CD4-positive, CD25-positive, alpha-beta regulatory T cell (primary cell): ENCODE measurements around the gene DISC1. TPM values are rescaled to one million over a fixed set of nuclear protein-coding genes. Genes with fewer than 3 reads are reported as not detected.
A peak's percentile ranks its signal among the peaks of the same experiment; 100 is the strongest.

Experiments
- ATAC-seq, 2 donors: fragments of 150-1000 bp; cut with Tn5 transposase; one replicate each; pipeline ENCODE4 v1.10.0; 2021; ENCODE audit warnings: low read depth in 2 of 2, moderate number of reproducible peaks in 2 of 2, moderate library complexity in 1 of 2
- DNase-seq, 3 donors: peaks; one replicate each; pipeline versions ENCODE4 v3.0.0 to v3.0.0-alpha.2; 2012 to 2022; ENCODE audit warnings: mixed read lengths in 1 of 3
- H3K27ac ChIP-seq: one replicate; pipeline ENCODE4 v1.7.0; 2013; ENCODE audit warnings: mild to moderate bottlenecking, low read length; ENCODE audit not compliant: insufficient read depth, poor library complexity, severe bottlenecking
- H3K27me3 ChIP-seq: one replicate; pipeline ENCODE4 v1.7.0; 2013; ENCODE audit warnings: low read length; ENCODE audit not compliant: control insufficient read depth, insufficient read depth
- H3K36me3 ChIP-seq: one replicate; pipeline ENCODE4 v1.7.0; 2013; ENCODE audit warnings: mild to moderate bottlenecking, low read length, moderate library complexity; ENCODE audit not compliant: control insufficient read depth, insufficient read depth
- H3K4me1 ChIP-seq: 2 replicates; pipeline ENCODE4 v1.7.0; 2013; ENCODE audit warnings: mild to moderate bottlenecking, low read length; ENCODE audit not compliant: insufficient read depth, control insufficient read depth, poor library complexity, severe bottlenecking
- H3K4me3 ChIP-seq: one replicate; pipeline ENCODE4 v1.7.0; 2013; ENCODE audit warnings: low read depth, mild to moderate bottlenecking, low read length, moderate library complexity
- H3K9me3 ChIP-seq, 2 experiments: 1 replicate in 1 of 2; 2 replicates in 1 of 2; pipeline ENCODE4 v1.7.0; 2013; ENCODE audit warnings: low read length in 2 of 2, mild to moderate bottlenecking in 1 of 2, moderate library complexity in 1 of 2; ENCODE audit not compliant: control insufficient read depth in 2 of 2
- H3K27ac Mint-ChIP-seq, 3 donors: one replicate each; pipeline ENCODE4 v1.8.0; 2020 to 2022; ENCODE audit warnings: mild to moderate bottlenecking in 3 of 3, mixed read lengths in 3 of 3, moderate library complexity in 2 of 3
- H3K27me3 Mint-ChIP-seq: one replicate; pipeline ENCODE4 v1.8.0; 2022; ENCODE audit warnings: mild to moderate bottlenecking, mixed read lengths
- H3K36me3 Mint-ChIP-seq: one replicate; pipeline ENCODE4 v1.8.0; 2020; ENCODE audit warnings: mixed read lengths
- H3K4me1 Mint-ChIP-seq, 4 donors: one replicate each; pipeline ENCODE4 v1.8.0; 2020 to 2022; ENCODE audit warnings: mixed read lengths in 4 of 4, mild to moderate bottlenecking in 1 of 4
- H3K4me3 Mint-ChIP-seq, 4 donors: one replicate each; pipeline ENCODE4 v1.8.0; 2020 to 2022; ENCODE audit warnings: mild to moderate bottlenecking in 4 of 4, mixed read lengths in 4 of 4, moderate library complexity in 3 of 4
- H3K9me3 Mint-ChIP-seq, 7 donors: one replicate each; pipeline ENCODE4 v1.8.0; 2020 to 2022; ENCODE audit warnings: mixed read lengths in 7 of 7, mild to moderate bottlenecking in 3 of 7, moderate library complexity in 2 of 7
- polyA plus RNA-seq, 4 donors: library from polyadenylated mRNA; unstranded; fragments of 300-500 nt; fragmentation: Illumina TruSeq; gene quantifications; one replicate each; pipeline ENCODE4 v1.2.3, GENCODE V29; 2021
- total RNA-seq: library from RNA; stranded (reverse); gene quantifications from one replicate; pipeline ENCODE4 v1.2.3, GENCODE V29; 2022

Gene DISC1
- total and polyA plus RNA-seq, 5 donors from 2014 or later, result 0.78 to 25.5 (median 2.5) TPM

GRCh38 chr1:231918239-231919015, 291.8 kb downstream of the DISC1 start:
- ATAC-seq (no peak), DNase-seq (peak in 2 of 3 donors; percentile 9 to 64)
- peaks cover 44 to 64% (median 49%) of the 10 kb centered on the region in 4 donors for H3K4me1 Mint-ChIP-seq
- peak overlapping the region; percentile 80 for H3K4me3 ChIP-seq
- H3K9me3 ChIP-seq, result no peaks in the 10 kb centered on the region
- peaks cover 0 to 1% (median 0%) of the 10 kb centered on the region in 7 donors for H3K9me3 Mint-ChIP-seq
- H3K36me3 ChIP-seq, result no peaks in the 10 kb centered on the region
- H3K36me3 Mint-ChIP-seq, result no peaks in the 10 kb centered on the region
- H3K4me3 Mint-ChIP-seq, result peak overlapping the region; percentile 53 to 87 (median 78)
- peak overlapping the region; percentile 48 for H3K27ac ChIP-seq
- peak overlapping the region; percentile 62 to 81 (median 80) for H3K27ac Mint-ChIP-seq
- peaks cover 33% of the 10 kb centered on the region for H3K4me1 ChIP-seq
- H3K27me3 Mint-ChIP-seq, result no peaks in the 10 kb centered on the region
- no peaks in the 10 kb centered on the region for H3K27me3 ChIP-seq

GRCh38 chr1:231919239-231919885, 292.8 kb downstream of the DISC1 start:
- Histone ChIP-seq H3K9me3 (no peaks in the 10 kb centered on the region), H3K36me3 (no peaks in the 10 kb centered on the region), H3K4me1 (peaks cover 33% of the 10 kb centered on the region), H3K27me3 (no peaks in the 10 kb centered on the region), H3K4me3 (peak overlapping the region; percentile 80), H3K27ac (peak overlapping the region; percentile 48)
- H3K4me3 Mint-ChIP-seq, result peak overlapping the region; percentile 44 to 87 (median 65)
- H3K27me3 Mint-ChIP-seq, result no peaks in the 10 kb centered on the region
- H3K27ac Mint-ChIP-seq, result peak overlapping the region; percentile 33 to 81 (median 47)
- peaks cover 44 to 63% (median 49%) of the 10 kb centered on the region in 4 donors for H3K4me1 Mint-ChIP-seq
- DNase-seq (peak in 1 of 3 donors; percentile 23), ATAC-seq (no peak)
- peaks cover 0 to 1% (median 0%) of the 10 kb centered on the region in 7 donors for H3K9me3 Mint-ChIP-seq
- H3K36me3 Mint-ChIP-seq, result peaks cover 5% of the 10 kb centered on the region

DNA sequence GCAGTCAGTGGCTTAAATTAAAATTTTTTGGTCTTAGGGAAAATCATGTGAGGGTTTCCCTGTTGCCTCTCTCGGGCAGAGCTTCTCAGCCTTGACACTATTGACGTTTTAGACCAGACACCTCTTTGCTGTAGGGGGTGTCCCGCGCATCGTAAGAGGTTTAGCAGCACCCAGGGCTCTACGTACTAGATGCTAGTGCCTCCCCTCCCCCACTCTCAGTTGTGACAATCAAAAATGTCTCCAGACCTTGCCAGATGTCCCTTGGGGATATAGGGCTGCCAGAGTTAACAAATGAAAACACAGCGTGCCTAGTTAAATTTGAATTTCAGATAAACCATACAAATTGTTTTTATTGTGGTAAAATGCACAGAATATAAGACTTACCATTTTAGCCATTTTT, 293.3 kb downstream of the DISC1 start:
- Histone ChIP-seq H3K36me3 (no peaks in the 10 kb centered on the region), H3K27ac (no peak overlapping the region), H3K4me3 (peak overlapping the region; percentile 80), H3K27me3 (no peaks in the 10 kb centered on the region), H3K4me1 (peaks cover 33% of the 10 kb centered on the region), H3K9me3 (no peaks in the 10 kb centered on the region)
- Mint-ChIP-seq H3K4me3 (peak overlapping the region in 3 of 4 donors; percentile 77 to 87 (median 77)), H3K27me3 (no peaks in the 10 kb centered on the region), H3K9me3 (peaks cover 0 to 1% (median 0%) of the 10 kb centered on the region in 7 donors), H3K27ac (peak overlapping the region in 1 of 3 donors; percentile 81), H3K4me1 (peaks cover 40 to 59% (median 47%) of the 10 kb centered on the region in 4 donors), H3K36me3 (peaks cover 6% of the 10 kb centered on the region)
- ATAC-seq, result no peak
- no peak for DNase-seq

GRCh38 chr1:231921646-231922345, 295.2 kb downstream of the DISC1 start:
- Mint-ChIP-seq H3K4me3 (no peak overlapping the region), H3K9me3 (peaks cover 0 to 1% (median 0%) of the 10 kb centered on the region in 7 donors), H3K36me3 (peaks cover 6% of the 10 kb centered on the region), H3K27ac (peak overlapping the region in 1 of 3 donors; percentile 64), H3K27me3 (no peaks in the 10 kb centered on the region), H3K4me1 (peaks cover 32 to 46% (median 35%) of the 10 kb centered on the region in 4 donors)
- H3K9me3 ChIP-seq, result no peaks in the 10 kb centered on the region
- DNase-seq, result no peak
- ATAC-seq, result no peak
- H3K27me3 ChIP-seq, result no peaks in the 10 kb centered on the region
- no peak overlapping the region for H3K27ac ChIP-seq
- peaks cover 33% of the 10 kb centered on the region for H3K4me1 ChIP-seq
- H3K4me3 ChIP-seq, result no peak overlapping the region
- no peaks in the 10 kb centered on the region for H3K36me3 ChIP-seq

DNA sequence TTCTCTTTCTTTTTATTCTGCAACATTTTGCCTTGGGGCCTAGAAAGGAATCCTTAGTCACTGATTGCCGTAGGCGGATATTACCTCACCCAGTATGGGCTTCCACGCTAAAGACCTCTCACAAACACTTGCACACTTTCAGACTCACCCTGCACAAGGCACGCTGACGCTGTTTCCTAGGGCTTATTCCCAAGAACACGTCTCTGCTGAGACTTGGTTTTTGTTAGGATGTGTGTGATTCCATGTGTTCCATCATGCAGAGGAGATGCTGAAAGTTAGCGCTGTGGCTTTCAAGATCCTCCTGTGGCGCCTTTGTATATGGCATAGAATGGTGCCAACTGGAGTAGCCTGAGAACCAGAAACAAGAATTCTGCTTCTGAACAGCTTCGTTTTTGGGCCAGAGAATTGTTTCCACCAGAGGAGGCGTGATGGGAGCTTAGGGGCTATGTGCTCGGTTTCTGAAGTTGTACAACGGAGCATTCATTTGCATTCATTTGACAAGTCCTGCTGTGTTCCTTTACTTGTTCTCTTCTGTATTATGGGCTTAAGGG, 297.0 kb downstream of the DISC1 start:
- H3K36me3 ChIP-seq, result no peaks in the 10 kb centered on the region
- H3K27ac Mint-ChIP-seq, result no peak overlapping the region
- ATAC-seq, result no peak

GRCh38 chr1:231924180-231924579, 297.6 kb downstream of the DISC1 start:
- DNase-seq, result no peak
- H3K9me3 Mint-ChIP-seq, result no peaks in the 10 kb centered on the region
- Histone ChIP-seq H3K36me3 (no peaks in the 10 kb centered on the region), H3K9me3 (no peaks in the 10 kb centered on the region), H3K4me3 (no peak overlapping the region), H3K27me3 (no peaks in the 10 kb centered on the region), H3K27ac (no peak overlapping the region), H3K4me1 (peaks cover 14% of the 10 kb centered on the region)
- no peak overlapping the region for H3K4me3 Mint-ChIP-seq
- peaks cover 13 to 31% (median 16%) of the 10 kb centered on the region in 4 donors for H3K4me1 Mint-ChIP-seq
- H3K27ac Mint-ChIP-seq, result peak overlapping the region in 1 of 3 donors; percentile 45
- H3K36me3 Mint-ChIP-seq, result peaks cover 15% of the 10 kb centered on the region
- no peaks in the 10 kb centered on the region for H3K27me3 Mint-ChIP-seq
- no peak for ATAC-seq

More for the DNA sequence above, 297.0 kb downstream of the DISC1 start:
- H3K4me1 Mint-ChIP-seq, result peaks cover 18 to 31% (median 20%) of the 10 kb centered on the region in 4 donors
- Histone ChIP-seq H3K27ac (no peak overlapping the region), H3K27me3 (no peaks in the 10 kb centered on the region), H3K4me3 (no peak overlapping the region), H3K4me1 (peaks cover 20% of the 10 kb centered on the region), H3K9me3 (no peaks in the 10 kb centered on the region)
- H3K4me3 Mint-ChIP-seq, result no peak overlapping the region
- DNase-seq, result no peak
- peaks cover 9% of the 10 kb centered on the region for H3K36me3 Mint-ChIP-seq
- no peaks in the 10 kb centered on the region for H3K27me3 Mint-ChIP-seq
- no peaks in the 10 kb centered on the region for H3K9me3 Mint-ChIP-seq

DNA sequence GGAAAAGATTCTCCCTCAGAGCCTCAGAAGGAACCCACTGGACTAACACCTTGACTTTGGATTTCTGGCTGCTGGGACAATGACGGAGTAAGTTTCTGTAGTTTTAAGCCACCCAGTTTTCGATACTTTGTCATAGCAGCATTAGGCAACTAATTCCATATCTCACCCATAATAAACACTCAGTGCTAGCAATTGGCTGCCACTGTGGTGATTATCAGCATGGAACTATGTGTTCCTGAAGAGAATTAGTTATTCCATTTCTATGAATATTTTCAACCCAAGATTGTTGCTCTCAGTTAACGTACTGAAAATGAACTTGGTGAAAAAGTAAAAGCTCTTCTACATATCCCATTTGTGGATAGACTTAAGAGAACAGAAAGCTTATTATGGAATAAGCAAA, 299.3 kb downstream of the DISC1 start:
- Mint-ChIP-seq H3K27me3 (no peaks in the 10 kb centered on the region), H3K27ac (peak overlapping the region in 1 of 3 donors; percentile 26), H3K4me3 (no peak overlapping the region), H3K9me3 (no peaks in the 10 kb centered on the region), H3K36me3 (peaks cover 17% of the 10 kb centered on the region), H3K4me1 (peaks cover 0 to 28% (median 5%) of the 10 kb centered on the region in 4 donors)
- ATAC-seq (no peak), DNase-seq (no peak)
- Histone ChIP-seq H3K4me1 (no peaks in the 10 kb centered on the region), H3K36me3 (no peaks in the 10 kb centered on the region), H3K4me3 (no peak overlapping the region), H3K27ac (no peak overlapping the region), H3K9me3 (no peaks in the 10 kb centered on the region), H3K27me3 (no peaks in the 10 kb centered on the region)
